SK-N-SH (cell line): ENCODE data around the gene SF3B5. TPM values are rescaled to one million over a fixed set of nuclear protein-coding genes. Genes with fewer than 3 reads are reported as not detected.

Experiments
- CTCF ChIA-PET: fragments of 300-600, 350-600 bp; formaldehyde crosslinking; extraction: SDS; loops from one replicate; lab custom pipeline; 2021; lab: Yijun Ruan, JAX
- POLR2A ChIA-PET: fragments of 350-600 bp; sonication (Branson Sonifier 250); formaldehyde crosslinking; extraction: SDS; loops from one replicate; lab custom pipeline; 2020; ENCODE audit warnings: antibody characterized with exemption, inconsistent platforms; lab: Yijun Ruan, JAX
- DNase-seq: peaks from one replicate; pipeline ENCODE4 v3.0.0; 2012
- H2AFZ ChIP-seq: fragments of 200-600 bp; sonication (generic); 2 replicates; pipeline ENCODE4 v1.8.1; 2016; ENCODE audit warnings: antibody characterized with exemption, mild to moderate bottlenecking, low read depth
- H3F3A ChIP-seq: fragments of 200-600 bp; sonication (generic); replicated peaks from 2 replicates; pipeline ENCODE3; 2016; ENCODE audit warnings: antibody characterized with exemption, mild to moderate bottlenecking; ENCODE audit not compliant: insufficient read depth
- H3K27ac ChIP-seq, 2 experiments: fragments of 200-500 bp in 1 of 2; fragments of 200-600 bp in 1 of 2; sonication (Bioruptor generic) in 1 of 2; sonication (generic), shearing (Covaris generic) in 1 of 2; 2 replicates each; pipeline versions ENCODE4 v1.5.1 to v1.6.1; 2014 to 2016; ENCODE audit warnings: low read depth in 2 of 2, inconsistent platforms in 1 of 2, low read length in 1 of 2, mild to moderate bottlenecking in 1 of 2, mixed read lengths in 1 of 2
- H3K27me3 ChIP-seq: fragments of 200-600 bp; sonication (generic), shearing (Covaris generic); 2 replicates; pipeline ENCODE4 v1.6.1; 2016; ENCODE audit warnings: mixed run types; ENCODE audit not compliant: insufficient read depth
- H3K36me3 ChIP-seq, 2 experiments: fragments of 200-500 bp in 1 of 2; fragments of 200-600 bp in 1 of 2; sonication (Bioruptor generic) in 1 of 2; sonication (generic) in 1 of 2; replicated peaks in 1 of 2; 2 replicates each; pipeline versions ENCODE3 to v1.5.1; 2014 to 2016; ENCODE audit warnings: low read length in 1 of 2, mild to moderate bottlenecking in 1 of 2; ENCODE audit not compliant: insufficient read depth in 2 of 2, control insufficient read depth in 1 of 2
- H3K4me1 ChIP-seq, 2 experiments: fragments of 200-500 bp in 1 of 2; fragments of 200-600 bp in 1 of 2; sonication (Bioruptor generic) in 1 of 2; sonication (generic), shearing (Covaris generic) in 1 of 2; 2 replicates each; pipeline versions ENCODE4 v1.5.1 to v1.6.1; 2014 to 2016; ENCODE audit warnings: low read depth in 1 of 2, low read length in 1 of 2, mixed run types in 1 of 2; ENCODE audit not compliant: insufficient read depth in 2 of 2, control insufficient read depth in 1 of 2
- H3K4me2 ChIP-seq: fragments of 200-600 bp; sonication (generic), shearing (Covaris generic); 2 replicates; pipeline ENCODE4 v1.6.1; 2017; ENCODE audit warnings: mixed run types
- H3K4me3 ChIP-seq, 2 experiments: fragments of 200-500 bp in 1 of 2; fragments of 200-600 bp in 1 of 2; sonication (Bioruptor generic) in 1 of 2; sonication (generic), shearing (Covaris generic) in 1 of 2; 2 replicates each; pipeline versions ENCODE4 v1.5.1 to v1.8.1; 2014 to 2016; ENCODE audit warnings: low read depth in 2 of 2, inconsistent platforms in 1 of 2, low read length in 1 of 2, mild to moderate bottlenecking in 1 of 2, mixed read lengths in 1 of 2, moderate library complexity in 1 of 2
- H3K79me2 ChIP-seq: fragments of 200-600 bp; sonication (generic); 2 replicates; pipeline ENCODE4 v1.8.1; 2017; ENCODE audit warnings: mild to moderate bottlenecking; ENCODE audit not compliant: insufficient read depth
- H3K9ac ChIP-seq: fragments of 200-600 bp; sonication (generic); 2 replicates; pipeline ENCODE4 v1.6.1; 2017; ENCODE audit warnings: mixed run types
- H3K9me2 ChIP-seq: fragments of 200-600 bp; sonication (generic); 2 replicates; pipeline ENCODE4 v1.6.1; 2017; ENCODE audit warnings: mixed run types
- H3K9me3 ChIP-seq: fragments of 200-600 bp; sonication (generic); 2 replicates; pipeline ENCODE4 v1.6.1; 2017; ENCODE audit warnings: mixed run types, mild to moderate bottlenecking, moderate library complexity
- H4K20me1 ChIP-seq: fragments of 200-600 bp; sonication (generic); 2 replicates; pipeline ENCODE4 v1.6.1; 2017; ENCODE audit warnings: mild to moderate bottlenecking, mixed run types; ENCODE audit not compliant: insufficient read depth
- CHD2 ChIP-seq: fragments of 150-350 bp; IDR thresholded peaks from 2 replicates; pipeline ENCODE4 v1.6.1; 2018; ENCODE audit warnings: low read length; ENCODE audit not compliant: partially characterized antibody
- ELF1 ChIP-seq: IDR thresholded peaks from 2 replicates; pipeline ENCODE4 v1.4.0; 2012
- EP300 ChIP-seq, 2 experiments: IDR thresholded peaks; 2 replicates each; pipeline versions ENCODE4 v1.4.0 to v1.6.1; 2012; ENCODE audit warnings: borderline replicate concordance in 1 of 2, low read depth in 1 of 2, low read length in 1 of 2
- FOXM1 ChIP-seq: IDR thresholded peaks from 2 replicates; pipeline ENCODE4 v1.4.0; 2012; ENCODE audit warnings: low read depth, mild to moderate bottlenecking
- GATA2 ChIP-seq: sonication (generic); formaldehyde crosslinking; IDR thresholded peaks from 2 replicates; pipeline ENCODE4 v1.5.0; 2020; ENCODE audit warnings: mild to moderate bottlenecking, missing genetic modification reagents
- IRF3 ChIP-seq: fragments of 150-350 bp; IDR thresholded peaks from 2 replicates; pipeline ENCODE4 v1.6.1; 2016; ENCODE audit warnings: mild to moderate bottlenecking, low read depth, low read length
- MAX ChIP-seq: IDR thresholded peaks from 2 replicates; pipeline ENCODE4 v1.4.0; 2012; ENCODE audit warnings: low read depth
- NFIC ChIP-seq: IDR thresholded peaks from 2 replicates; pipeline ENCODE4 v1.4.0; 2012; ENCODE audit warnings: borderline replicate concordance
- PBX3 ChIP-seq: IDR thresholded peaks from 2 replicates; pipeline ENCODE4; 2012
- RCOR1 ChIP-seq: fragments of 150-350 bp; IDR thresholded peaks from 2 replicates; pipeline ENCODE4 v1.6.1; 2017; ENCODE audit warnings: antibody characterized with exemption, low read length
- REST ChIP-seq: IDR thresholded peaks from 2 replicates; pipeline ENCODE4 v1.6.1; 2012; ENCODE audit warnings: mild to moderate bottlenecking, low read depth, low read length, moderate library complexity
- RFX5 ChIP-seq: IDR thresholded peaks from 2 replicates; pipeline ENCODE4 v1.6.1; 2012; ENCODE audit warnings: mild to moderate bottlenecking, improper control_type of control experiment, low read length
- RXRA ChIP-seq: IDR thresholded peaks from 2 replicates; pipeline ENCODE4 v1.4.0; 2012; ENCODE audit warnings: low read depth, mild to moderate bottlenecking, borderline replicate concordance
- SIN3A ChIP-seq: IDR thresholded peaks from 2 replicates; pipeline ENCODE4 v1.6.1; 2012; ENCODE audit warnings: low read depth, mild to moderate bottlenecking, low read length, moderate library complexity, borderline replicate concordance
- SMC3 ChIP-seq: IDR thresholded peaks from 2 replicates; pipeline ENCODE4 v1.6.1; 2012; ENCODE audit warnings: low read depth, low read length, improper control_type of control experiment
- YY1 ChIP-seq: IDR thresholded peaks from 2 replicates; pipeline ENCODE4 v1.4.0; 2012; ENCODE audit warnings: low read depth, mild to moderate bottlenecking
- ZBTB33 ChIP-seq: IDR thresholded peaks from 2 replicates; pipeline ENCODE4 v1.4.0; 2012; ENCODE audit warnings: low read depth, borderline replicate concordance
- WGBS: methylation state at CpG from one replicate; pipeline ENCODE4 v1.1.6; 2017; ENCODE audit warnings: low lambda C conversion rate; 5-methylcytosine and 5-hydroxymethylcytosine counted together
- polyA plus RNA-seq, 3 experiments: library from polyadenylated mRNA; depleted of rRNA; stranded (reverse); fragments of >200 nt; gene quantifications; 2 replicates each; pipeline ENCODE4 v1.2.3, GENCODE V29; 2012

SF3B5 gene
- polyA plus RNA-seq, 1 of the 3 experiments (the other 2 are of a cell fraction), result 316 TPM

- Histone ChIP-seq H3K27ac (no peak overlapping the region), H3K4me1 (no peaks in the 10 kb centered on the region), H3K9ac (no peak overlapping the region), H3K4me3 (no peak overlapping the region), H4K20me1 (no peaks in the 10 kb centered on the region), H3K79me2 (no peaks in the 10 kb centered on the region), H3K36me3 (no peaks in the 10 kb centered on the region), H3K4me2 (no peak overlapping the region), H3K9me2 (no peaks in the 10 kb centered on the region), H3F3A (no peaks in the 10 kb centered on the region), H2AFZ (no peak overlapping the region), H3K27me3 (no peaks in the 10 kb centered on the region), H3K9me3 (no peaks in the 10 kb centered on the region)
- WGBS, result 4% methylated on average over 1 of the region's 1 CpG
- POLR2A ChIA-PET, result no interaction called here
- no peak for TF ChIP-seq MAX
- no peak for TF ChIP-seq FOXM1
- TF ChIP-seq SIN3A, result no peak
- no peak for TF ChIP-seq ELF1
- TF ChIP-seq SMC3, result no peak
- TF ChIP-seq ZBTB33, result no peak
- no peak for TF ChIP-seq PBX3
- TF ChIP-seq RFX5, result no peak
- TF ChIP-seq GATA2 (CRISPR knock-in tag), result no peak
- TF ChIP-seq EP300 (IDR thresholded peaks at IDR 0.05; ENCODE audit: borderline replicate concordance in 1 of 2, low read depth in 1 of 2, low read length in 1 of 2), result no peak
- TF ChIP-seq IRF3, result no peak
- TF ChIP-seq CHD2, result no peak
- TF ChIP-seq YY1, result no peak
- TF ChIP-seq NFIC, result no peak
- no peak for TF ChIP-seq RXRA
- no peak for TF ChIP-seq RCOR1
- TF ChIP-seq REST, result no peak
- no peak for DNase-seq
- CTCF ChIA-PET, result interaction anchor here (0.7 to 1.1 kb wide), 3 partner anchors 24 to 500 kb away, joined by 3 read pairs; no protein-coding TSS in a partner anchor
Measured at GRCh38 chr6:144075875-144076274, 19.5 kb downstream of the SF3B5 start.
